Gastroesophageal sphincter (tissue), 4 donors: ENCODE measurements around the gene SPR. TPM values are rescaled to one million over a fixed set of nuclear protein-coding genes. Genes with fewer than 3 reads are reported as not detected.

Experiments
- ATAC-seq: fragments of 150-250 bp; one replicate; pipeline ENCODE4 v1.9.1; 2016; ENCODE audit warnings: mild to moderate bottlenecking, moderate library complexity
- H3K27ac ChIP-seq, 4 donors: fragments of 200-600 bp; sonication (generic) in 3 of 4; 1 replicate in 3 of 4; 2 replicates in 1 of 4; pipeline ENCODE4 v1.5.1; 2016 to 2019
- H3K27me3 ChIP-seq: fragments of 200-600 bp; sonication (generic); one replicate; pipeline ENCODE4 v1.5.1; 2019
- H3K36me3 ChIP-seq, 2 donors: fragments of 200-600 bp; sonication (generic); one replicate each; pipeline ENCODE4 v1.5.1; 2019; ENCODE audit warnings: control low read depth in 1 of 2
- H3K4me1 ChIP-seq, 3 donors: fragments of 200-600 bp; sonication (generic); 1 replicate in 2 of 3; 2 replicates in 1 of 3; pipeline ENCODE4 v1.5.1; 2016 to 2019; ENCODE audit warnings: control low read depth in 2 of 3
- H3K4me3 ChIP-seq, 2 donors: fragments of 200-600 bp; sonication (generic); one replicate each; pipeline ENCODE4 v1.5.1; 2019; ENCODE audit warnings: mild to moderate bottlenecking in 1 of 2, moderate library complexity in 1 of 2
- H3K9me3 ChIP-seq, 3 donors: fragments of 200-600 bp; sonication (generic); one replicate each; pipeline ENCODE4 v1.5.1; 2017 to 2019; ENCODE audit warnings: control low read depth in 2 of 3
- EP300 ChIP-seq: sonication (generic); formaldehyde crosslinking; IDR thresholded peaks from one replicate; pipeline ENCODE4 v1.6.1; 2017; ENCODE audit warnings: antibody characterized with exemption, mild to moderate bottlenecking
- POLR2A ChIP-seq, 2 donors: fragments of 450-650 bp; IDR thresholded peaks; one replicate each; pipeline ENCODE4 v1.6.1; 2017; ENCODE audit warnings: antibody characterized with exemption in 2 of 2, mild to moderate bottlenecking in 2 of 2, moderate library complexity in 1 of 2
- POLR2AphosphoS5 ChIP-seq: sonication (generic); formaldehyde crosslinking; IDR thresholded peaks from one replicate; pipeline ENCODE4 v1.6.1; 2017; ENCODE audit warnings: antibody characterized with exemption
- WGBS, 2 donors: methylation state at CpG; one replicate each; pipeline ENCODE4 v1.1.5; 2018; ENCODE audit warnings: low coverage in 1 of 2; 5-methylcytosine and 5-hydroxymethylcytosine counted together
- total RNA-seq, 4 donors: library from RNA; depleted of rRNA; stranded (reverse); fragments of >200 nt; gene quantifications; one replicate each; pipeline ENCODE4 v1.1.0, GENCODE V29; 2016
- TF ChIP-seq, protein P1 (sequence below), 4 experiments: fragments of 200-600 bp in 2 of 4; fragments of 450-650 bp in 2 of 4; sonication (generic) in 1 of 4; IDR thresholded peaks; one replicate each; pipeline ENCODE4 v1.5.1; 2017 to 2019; ENCODE audit warnings: antibody characterized with exemption in 4 of 4, mild to moderate bottlenecking in 2 of 4, moderate library complexity in 2 of 4

The SPR gene
- total RNA-seq, 4 donors from 2014 or later = 26.1 to 48.5 (median 39.4) TPM

DNA sequence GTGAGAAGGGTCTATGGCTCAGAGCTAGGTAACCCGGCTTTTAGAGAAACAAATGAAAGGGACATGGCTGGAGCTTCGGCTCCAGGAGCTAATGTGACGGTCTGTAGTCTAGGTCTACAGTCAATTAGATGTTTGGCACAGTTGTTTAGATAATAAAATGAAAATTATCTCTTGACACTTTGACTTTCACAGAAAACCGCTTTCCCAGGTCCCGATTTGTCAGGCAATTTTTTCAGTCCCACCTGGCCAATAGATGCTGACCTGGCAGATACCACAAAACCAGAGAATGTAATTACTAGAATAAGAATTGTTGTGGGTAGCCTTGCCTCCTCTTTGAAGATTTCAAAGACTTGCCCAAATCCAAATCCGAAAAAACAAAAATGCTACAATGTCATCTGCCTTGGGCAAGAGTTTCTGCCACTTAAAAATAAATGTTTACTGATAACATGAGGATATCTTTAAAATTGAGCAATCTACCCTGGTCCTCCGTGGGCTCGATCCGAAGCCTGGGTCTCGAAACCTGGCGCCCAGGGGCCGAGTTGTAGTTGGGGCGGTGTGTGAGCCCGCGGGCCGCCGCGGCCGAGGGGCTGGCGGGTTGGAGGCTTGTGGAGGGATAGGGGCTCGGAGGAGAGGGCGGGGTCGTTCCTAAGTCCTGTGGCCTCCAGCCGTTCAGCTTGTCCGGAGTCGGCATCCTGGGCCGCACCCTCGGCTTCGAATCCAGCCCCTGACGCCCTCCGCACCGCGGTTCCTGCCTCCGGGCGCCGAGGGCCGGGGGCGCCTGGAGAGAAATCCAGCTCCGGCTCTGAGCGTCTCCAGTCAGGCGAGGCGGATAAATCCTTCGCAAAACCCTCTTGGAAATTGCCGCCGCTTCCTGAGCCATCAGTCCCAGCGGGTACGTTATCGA, 32.5 kb downstream of the SPR start:
- Histone ChIP-seq H3K4me1 (peaks cover 3 to 76% (median 57%) of the 10 kb centered on the region in 3 donors), H3K9me3 (no peaks in the 10 kb centered on the region), H3K36me3 (no peaks in the 10 kb centered on the region), H3K4me3 (peak overlapping the region in 1 of 2 donors; percentile 38), H3K27me3 (peaks cover 100% of the 10 kb centered on the region), H3K27ac (no peak overlapping the region)
- TF ChIP-seq POLR2A (IDR thresholded peaks at IDR 0.05) (no peak), POLR2AphosphoS5 (no peak), EP300 (no peak)
- TF ChIP-seq, protein P1, sequence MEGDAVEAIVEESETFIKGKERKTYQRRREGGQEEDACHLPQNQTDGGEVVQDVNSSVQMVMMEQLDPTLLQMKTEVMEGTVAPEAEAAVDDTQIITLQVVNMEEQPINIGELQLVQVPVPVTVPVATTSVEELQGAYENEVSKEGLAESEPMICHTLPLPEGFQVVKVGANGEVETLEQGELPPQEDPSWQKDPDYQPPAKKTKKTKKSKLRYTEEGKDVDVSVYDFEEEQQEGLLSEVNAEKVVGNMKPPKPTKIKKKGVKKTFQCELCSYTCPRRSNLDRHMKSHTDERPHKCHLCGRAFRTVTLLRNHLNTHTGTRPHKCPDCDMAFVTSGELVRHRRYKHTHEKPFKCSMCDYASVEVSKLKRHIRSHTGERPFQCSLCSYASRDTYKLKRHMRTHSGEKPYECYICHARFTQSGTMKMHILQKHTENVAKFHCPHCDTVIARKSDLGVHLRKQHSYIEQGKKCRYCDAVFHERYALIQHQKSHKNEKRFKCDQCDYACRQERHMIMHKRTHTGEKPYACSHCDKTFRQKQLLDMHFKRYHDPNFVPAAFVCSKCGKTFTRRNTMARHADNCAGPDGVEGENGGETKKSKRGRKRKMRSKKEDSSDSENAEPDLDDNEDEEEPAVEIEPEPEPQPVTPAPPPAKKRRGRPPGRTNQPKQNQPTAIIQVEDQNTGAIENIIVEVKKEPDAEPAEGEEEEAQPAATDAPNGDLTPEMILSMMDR (IDR thresholded peaks at IDR 0.05) = no peak
- no peak for ATAC-seq
- 5 to 9% methylated on average over 11 to 21 of the region's 48 CpGs for WGBS, 2 donors

DNA sequence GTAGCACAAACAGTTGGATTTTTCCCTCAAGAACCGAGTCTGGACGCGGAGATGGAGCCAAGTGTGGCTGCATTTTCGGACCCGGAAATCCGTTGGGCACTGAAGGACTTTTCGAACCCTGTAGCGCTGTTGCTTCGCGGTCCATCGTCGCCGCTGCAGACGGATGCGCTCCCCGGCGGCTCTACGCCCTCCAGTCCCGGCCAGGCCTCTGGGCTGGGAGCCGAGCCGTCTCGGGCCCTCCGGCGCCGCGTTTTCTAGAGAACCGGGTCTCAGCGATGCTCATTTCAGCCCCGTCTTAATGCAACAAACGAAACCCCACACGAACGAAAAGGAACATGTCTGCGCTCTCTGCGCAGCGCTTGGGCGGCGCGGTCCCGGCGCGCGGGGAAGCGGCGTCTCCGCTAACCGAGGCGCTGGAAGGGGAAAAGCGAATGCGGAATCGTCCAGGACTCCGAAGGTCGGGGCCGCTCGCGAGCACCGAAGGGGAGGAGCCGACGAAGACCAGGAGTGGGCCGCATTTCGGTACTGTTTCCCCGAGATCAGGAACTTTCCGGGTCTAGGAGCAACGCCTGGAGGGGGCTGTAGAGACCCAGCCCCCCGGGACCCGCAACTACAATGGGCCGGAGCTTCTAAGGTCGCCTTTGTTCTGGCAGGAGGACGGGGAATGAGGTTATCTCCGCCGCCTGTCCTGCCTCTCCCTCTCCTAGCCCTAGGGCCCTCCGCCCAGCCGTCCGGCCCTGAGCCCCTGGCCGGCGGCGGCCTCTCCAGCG, 33.3 kb downstream of the SPR start:
- no CpG with 5 or more reads among the region's 77 CpGs for WGBS, 2 donors

DNA sequence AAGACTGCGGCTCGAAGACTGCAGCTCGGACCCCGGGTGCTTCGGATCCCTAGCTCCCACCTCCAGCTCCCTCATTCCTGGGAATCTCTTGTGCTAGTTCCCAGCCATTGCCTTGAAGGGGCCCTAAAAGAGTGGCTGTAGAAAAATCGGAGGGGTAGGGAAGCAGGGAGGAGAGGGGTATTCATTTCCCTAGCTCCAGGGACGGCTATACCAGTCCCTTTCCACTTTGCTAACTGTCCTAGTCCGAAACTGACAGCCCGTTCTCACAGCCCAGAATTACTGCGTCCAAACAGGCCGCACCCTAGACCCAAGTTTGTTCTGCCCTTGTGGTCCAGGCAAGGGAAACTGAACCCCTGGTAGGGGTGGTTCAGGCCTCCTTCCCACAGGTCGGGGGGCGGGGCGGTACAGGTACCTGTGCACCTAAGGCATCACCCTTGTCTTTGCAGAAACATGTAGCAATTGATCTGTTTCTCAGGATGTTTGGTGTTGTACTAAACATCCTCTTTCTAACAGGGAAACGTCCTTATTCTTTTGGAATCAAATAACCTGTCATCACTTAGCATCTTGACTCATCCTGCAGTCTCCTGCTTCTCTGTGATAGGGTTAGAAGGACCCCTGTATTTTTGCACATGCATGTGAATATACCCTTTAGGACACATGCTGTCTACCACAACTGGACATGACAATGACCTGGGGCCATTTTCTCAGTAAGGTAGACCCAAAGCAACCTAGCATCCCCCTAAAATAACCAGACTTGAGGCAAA, 34.1 kb downstream of the SPR start:
- Histone ChIP-seq H3K27me3 (peaks cover 100% of the 10 kb centered on the region), H3K36me3 (no peaks in the 10 kb centered on the region), H3K9me3 (no peaks in the 10 kb centered on the region), H3K27ac (no peak overlapping the region), H3K4me3 (no peak overlapping the region), H3K4me1 (peaks cover 0 to 71% (median 44%) of the 10 kb centered on the region in 3 donors)
- 13 to 17% methylated on average over 3 to 7 of the region's 15 CpGs for WGBS, 2 donors
- ATAC-seq = no peak
- TF ChIP-seq POLR2AphosphoS5 = no peak
- no peak for TF ChIP-seq EP300
- TF ChIP-seq, protein P1 (IDR thresholded peaks at IDR 0.05) = no peak
- TF ChIP-seq POLR2A (IDR thresholded peaks at IDR 0.05) = no peak

More for the DNA sequence above, 33.3 kb downstream of the SPR start:
- H3K9me3 ChIP-seq = no peaks in the 10 kb centered on the region
- H3K27ac ChIP-seq = no peak overlapping the region
- peaks cover 3 to 76% (median 52%) of the 10 kb centered on the region in 3 donors for H3K4me1 ChIP-seq
- H3K4me3 ChIP-seq = peak overlapping the region in 1 of 2 donors; percentile 38
- no peak for ATAC-seq
- no peaks in the 10 kb centered on the region for H3K36me3 ChIP-seq
- H3K27me3 ChIP-seq = peaks cover 100% of the 10 kb centered on the region
- TF ChIP-seq EP300 (no peak), POLR2A (IDR thresholded peaks at IDR 0.05) (no peak), POLR2AphosphoS5 (peak; percentile 17)

DNA sequence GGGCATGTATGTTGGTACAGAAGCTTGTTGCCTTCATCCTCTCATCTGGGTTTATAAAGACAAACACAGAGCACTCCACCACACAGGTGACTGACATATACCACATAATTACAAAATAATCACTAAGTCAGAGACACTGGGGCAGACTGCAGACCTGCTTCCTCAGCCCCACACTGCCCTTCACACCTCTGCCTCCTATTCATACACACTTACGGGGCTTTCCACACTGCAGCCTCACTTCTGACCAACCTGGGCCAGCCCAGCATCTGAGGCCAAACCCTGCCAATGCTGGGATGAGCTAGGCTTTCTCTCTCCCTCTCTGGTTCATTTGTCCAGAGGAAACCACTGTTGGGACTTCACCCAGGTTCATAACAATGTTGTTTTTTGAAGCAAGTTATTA, 34.6 kb downstream of the SPR start:
- Histone ChIP-seq H3K36me3 (no peaks in the 10 kb centered on the region), H3K27ac (no peak overlapping the region), H3K4me1 (peaks cover 0 to 65% (median 38%) of the 10 kb centered on the region in 3 donors), H3K4me3 (no peak overlapping the region), H3K9me3 (no peaks in the 10 kb centered on the region), H3K27me3 (peaks cover 100% of the 10 kb centered on the region)
- no peak for TF ChIP-seq EP300
- TF ChIP-seq, protein P1 (IDR thresholded peaks at IDR 0.05) = no peak
- no peak for TF ChIP-seq POLR2AphosphoS5
- TF ChIP-seq POLR2A (IDR thresholded peaks at IDR 0.05) = no peak
- WGBS, 2 donors = 80% methylated on average over 1 of the region's 1 CpG; no CpG with 5 or more reads in 1 of the 2 donors
- ATAC-seq = no peak
